ENCODE measurements around the gene CCDC85C.

CCDC85C gene

DNA sequence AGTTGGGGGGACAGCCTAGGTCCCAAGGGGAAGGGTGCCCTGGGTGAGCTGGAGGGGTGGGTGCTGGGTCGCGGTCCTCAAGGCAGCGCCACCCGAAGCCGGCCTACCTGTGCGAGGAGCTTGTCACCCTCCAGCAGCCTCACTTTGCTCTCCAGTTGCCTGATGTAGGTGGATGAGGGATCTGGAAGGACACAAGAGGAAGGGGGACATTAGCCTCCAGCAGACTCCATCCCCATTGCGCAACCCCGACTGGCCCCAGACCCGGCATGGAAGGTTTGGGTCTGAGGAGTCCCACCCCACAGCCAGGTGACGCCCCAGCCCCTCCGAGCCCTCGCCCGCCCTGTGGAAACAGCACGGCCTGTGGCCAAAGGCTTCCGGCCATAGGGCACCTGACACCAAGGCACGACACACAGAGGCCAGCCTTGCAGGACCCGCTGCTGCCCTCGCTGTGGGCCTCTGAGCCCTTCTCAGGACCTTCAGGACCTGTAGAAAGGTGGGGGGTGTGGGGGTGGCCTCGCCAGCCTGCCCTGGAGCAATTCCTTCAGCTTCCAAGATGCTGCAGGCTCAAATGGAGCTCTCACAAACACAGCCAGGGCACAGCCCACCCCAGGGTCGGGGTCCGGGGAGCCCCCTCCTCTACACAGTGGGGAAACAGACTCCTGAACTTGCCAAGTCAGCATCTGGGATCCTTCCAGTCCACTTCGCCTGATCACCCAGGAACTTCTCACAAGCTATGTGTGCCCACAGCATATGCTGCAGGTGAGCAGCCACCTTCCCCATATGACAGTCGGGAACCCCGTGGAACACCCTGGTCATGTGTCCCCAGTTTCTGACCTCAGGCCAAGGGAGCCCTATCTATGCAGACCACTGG, 67.9 kb downstream of the CCDC85C start:
- FAIRE-seq, result no peak

DNA sequence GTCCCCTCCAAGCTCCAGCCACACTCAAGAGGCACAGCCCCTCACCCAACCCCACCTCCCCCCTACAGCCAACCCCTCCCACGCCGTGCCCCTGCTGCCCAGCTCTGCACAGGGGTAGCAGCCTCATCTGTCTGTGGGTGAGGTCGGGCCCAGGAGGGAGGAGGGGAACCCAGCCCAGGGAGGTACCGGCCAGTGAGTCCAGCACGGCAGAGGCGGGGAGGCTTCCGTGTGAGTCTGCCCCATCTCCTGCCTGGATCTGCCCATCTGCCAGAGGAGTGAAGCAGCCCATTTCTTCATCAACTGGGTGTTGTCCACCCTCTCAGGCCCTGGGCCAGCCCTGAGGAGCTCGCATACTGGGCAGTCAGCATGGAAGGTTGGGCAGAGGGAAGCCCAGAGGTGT, 68.6 kb downstream of the CCDC85C start:
- no peak for FAIRE-seq

DNA sequence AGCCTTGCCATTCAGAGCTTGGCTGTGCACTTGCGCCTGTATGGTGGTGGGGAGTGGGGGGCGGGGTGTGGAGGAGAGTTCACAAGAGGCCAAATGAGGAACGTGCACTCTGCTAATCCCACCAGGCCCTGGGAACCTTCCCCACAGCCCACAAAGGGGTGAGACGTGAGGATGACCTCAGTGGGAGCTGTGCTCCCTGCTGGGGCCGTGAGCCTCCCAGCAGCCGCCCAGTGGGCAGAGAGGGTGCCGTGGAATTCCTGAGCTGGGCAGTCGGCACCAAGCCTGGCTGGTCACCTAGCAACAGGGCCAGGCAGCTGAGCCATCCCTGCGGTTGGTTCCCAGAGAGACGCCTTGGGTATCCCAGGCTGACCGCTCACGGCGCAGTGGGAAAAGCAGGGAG, 69.1 kb downstream of the CCDC85C start:
- FAIRE-seq, result no peak

DNA sequence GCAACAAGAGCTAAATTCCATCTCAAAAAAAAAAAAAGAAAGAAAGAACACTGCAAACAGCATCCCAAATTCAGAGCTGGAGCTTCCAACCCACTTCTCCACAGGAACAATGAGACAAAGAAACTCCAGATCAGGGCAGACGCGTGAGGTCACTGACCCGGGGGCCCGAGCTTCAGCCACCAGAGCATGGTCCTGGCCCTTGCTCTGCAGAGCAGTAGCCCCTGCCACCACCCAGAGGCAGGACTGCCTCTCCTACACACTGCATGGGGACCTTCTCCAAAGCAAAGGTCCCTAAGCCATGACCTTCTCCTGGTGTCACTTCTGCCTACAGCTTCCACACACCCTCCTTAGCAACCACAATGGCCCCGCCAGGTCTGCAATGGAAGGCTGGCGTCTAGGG, 69.7 kb downstream of the CCDC85C start:
- no peak for FAIRE-seq

DNA sequence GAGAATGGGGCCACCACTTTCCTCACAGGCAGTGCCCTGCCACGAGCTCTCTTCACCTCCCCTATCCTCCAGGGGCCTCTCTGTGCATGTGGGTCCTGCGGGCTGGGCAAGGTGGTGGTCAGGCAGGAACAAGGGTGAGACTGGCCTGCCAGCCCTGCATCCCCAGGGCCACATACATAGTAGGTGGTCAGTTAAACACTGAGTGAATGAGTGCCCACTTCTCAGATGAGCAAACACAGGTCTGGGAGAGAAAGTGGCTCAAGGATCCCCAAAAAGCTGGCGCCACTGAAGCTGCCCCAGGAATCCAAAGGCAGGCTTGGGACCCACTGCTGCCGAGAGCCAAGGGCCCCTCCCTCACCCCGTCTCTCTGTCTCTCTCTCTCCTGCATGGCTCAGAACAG, 71.7 kb downstream of the CCDC85C start:
- no peak for FAIRE-seq

DNA sequence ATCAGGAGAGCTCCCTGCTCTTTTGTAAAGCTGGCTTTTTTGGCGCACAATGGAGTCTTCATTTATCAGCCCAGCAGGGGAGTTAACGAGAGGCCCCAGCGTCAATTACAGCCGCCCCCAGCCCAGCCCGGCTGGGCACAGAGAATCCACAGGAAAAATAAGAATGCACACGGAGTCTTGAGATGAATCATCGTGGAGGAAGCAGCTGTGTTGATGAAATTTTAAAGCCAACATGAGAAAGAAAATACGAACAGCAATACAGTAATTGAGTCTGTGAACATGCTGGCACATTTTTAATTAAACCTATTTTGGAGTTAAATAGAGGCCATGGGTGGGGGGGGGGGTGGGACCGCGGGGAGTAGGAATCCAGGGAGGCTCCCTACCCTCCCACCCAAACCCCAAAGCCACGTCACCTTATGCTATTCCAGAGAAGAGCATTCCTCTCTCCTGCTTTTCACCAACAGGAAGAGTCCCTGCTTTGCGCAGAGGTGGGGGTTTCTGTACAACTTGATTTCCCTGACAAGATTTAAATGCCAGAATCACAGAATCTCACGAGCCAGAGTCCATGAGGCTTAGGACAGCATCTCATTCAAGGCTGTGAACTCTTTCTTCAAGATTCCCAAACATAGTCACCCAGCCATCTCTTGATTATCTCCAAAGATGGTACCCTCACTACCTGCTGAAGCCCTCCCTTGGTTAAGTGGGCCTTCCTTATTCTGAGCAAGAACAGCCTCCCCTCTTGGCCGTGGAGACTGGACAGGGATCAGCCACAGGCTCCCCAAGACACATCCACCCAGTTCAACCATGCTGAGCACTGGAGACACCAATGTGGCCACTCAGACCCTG, 72.5 kb downstream of the CCDC85C start:
- FAIRE-seq, result no peak

DNA sequence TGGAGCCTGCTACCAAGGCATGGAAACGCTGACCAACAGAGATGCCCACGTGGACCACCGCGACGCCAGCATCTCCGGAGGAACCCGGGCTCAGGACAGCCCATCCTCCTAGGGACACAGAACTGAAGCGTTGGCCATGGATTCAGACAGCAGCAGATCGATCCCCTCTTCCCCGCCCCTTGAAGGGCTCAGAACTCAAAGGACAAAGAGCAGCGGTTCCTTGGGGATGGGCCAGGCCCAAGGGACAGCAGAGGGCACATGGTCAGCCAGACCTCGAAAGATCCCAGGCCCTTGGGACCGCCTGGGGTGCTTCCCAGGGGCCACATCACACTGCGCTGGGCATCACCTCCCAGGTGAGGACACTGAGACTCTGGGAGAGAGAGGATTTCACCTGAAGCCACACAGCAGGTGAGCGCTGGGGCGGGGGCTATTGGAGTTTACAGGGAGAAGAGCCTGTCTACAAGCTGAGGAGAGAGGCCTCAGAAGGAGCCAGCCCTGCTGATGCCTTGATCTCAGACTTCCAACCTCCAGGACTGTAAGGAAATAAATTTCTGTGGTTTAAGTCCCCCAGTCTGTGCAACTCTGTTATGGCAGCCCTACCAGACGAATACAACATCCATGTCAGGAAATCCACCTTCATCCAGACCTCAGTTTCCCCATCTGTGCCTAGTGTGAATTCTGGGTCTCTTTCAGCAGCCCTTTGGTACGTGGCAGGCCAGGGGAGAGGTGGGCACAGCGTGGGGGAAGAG, 73.4 kb downstream of the CCDC85C start:
- FAIRE-seq, result no peak

DNA sequence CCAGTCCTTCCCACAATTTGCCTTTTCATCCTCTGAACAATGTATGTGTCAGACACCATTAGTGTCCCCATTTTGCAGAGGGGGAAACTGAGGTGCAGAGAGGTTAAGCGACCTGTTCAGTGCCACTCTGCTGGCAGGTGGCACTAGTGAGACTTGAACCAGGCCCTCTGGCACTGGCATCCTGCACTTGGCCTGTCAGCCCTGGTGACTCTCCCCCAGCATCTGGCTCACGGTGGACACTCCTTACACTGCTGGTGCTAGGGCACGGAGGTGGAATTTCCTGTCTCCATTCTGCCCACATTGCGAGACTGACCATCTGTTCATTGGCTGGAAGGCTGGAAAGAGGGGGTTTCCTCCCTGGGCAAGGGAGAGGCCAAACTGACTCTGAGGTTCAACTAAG, 74.1 kb downstream of the CCDC85C start:
- no peak for FAIRE-seq

DNA sequence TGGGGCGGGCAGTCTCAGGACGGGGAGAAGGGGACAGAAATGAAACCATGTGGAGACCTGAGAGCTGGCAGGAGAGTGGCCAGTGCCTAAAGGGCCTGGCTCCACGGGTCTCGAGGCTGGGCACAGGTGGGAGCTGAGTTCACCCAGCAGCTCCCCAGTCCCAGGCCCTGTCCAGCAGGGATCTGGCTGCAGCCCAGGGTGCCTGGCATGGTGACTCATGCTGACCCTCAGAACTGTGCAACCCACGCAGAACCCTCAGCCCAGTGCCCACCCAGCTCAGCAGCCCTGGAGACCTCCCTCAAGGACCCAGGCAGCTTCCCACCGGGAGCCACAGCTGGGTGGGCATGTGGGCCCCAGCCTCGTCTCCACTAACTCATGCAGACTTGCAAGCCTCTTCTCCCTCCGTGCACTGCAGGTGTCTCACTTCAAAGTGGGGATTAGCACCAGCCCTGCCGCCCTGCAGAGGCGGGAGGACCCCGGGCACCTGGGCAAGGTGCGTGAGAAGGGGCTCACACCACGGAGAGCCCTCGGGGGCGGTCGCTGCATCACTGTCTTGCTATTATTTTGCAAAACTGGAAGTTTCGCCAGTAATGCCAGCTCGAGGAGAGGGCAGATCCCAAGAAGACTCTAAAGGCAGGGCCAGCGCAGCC, 76.5 kb downstream of the CCDC85C start:
- FAIRE-seq, result no peak

DNA sequence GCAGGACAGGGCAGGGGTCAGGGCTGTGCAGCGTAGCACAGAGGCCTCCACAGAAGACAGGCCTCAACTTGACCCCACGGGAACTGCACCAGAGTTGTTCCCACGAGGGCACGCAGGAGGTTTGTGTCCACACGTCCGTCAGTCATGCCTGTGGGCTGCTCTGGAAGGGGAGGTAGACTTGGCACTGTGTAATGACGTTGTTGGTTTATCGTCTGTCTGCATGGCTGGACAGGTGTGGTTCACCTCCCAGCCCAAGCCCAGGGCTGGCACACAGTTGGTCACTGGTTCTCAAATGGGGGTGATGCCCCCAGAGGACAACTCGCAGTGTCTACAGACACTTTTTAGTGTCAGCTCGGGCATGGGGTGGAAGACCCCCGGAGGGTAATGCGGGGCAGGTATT, 77.0 kb downstream of the CCDC85C start:
- no peak for FAIRE-seq

DNA sequence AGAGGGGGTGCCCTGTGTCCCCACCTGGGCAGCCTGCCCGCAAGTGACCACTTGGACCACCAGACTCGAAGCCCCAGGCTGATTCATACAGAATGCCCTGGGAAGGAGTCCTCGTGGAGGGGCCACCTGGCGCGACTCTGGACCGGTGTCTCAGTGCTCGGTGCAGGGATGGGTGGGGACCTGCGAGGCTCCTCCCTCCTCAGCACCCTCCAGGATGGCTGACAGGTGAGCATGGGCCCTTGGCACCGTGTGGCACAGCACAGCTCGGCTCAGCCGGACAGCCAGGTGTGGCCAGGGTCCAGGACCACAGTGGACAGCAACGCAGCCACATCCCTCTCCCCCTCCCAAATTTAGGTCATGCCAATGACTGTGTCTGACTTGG, 78.3 kb downstream of the CCDC85C start:
- FAIRE-seq, result no peak

DNA sequence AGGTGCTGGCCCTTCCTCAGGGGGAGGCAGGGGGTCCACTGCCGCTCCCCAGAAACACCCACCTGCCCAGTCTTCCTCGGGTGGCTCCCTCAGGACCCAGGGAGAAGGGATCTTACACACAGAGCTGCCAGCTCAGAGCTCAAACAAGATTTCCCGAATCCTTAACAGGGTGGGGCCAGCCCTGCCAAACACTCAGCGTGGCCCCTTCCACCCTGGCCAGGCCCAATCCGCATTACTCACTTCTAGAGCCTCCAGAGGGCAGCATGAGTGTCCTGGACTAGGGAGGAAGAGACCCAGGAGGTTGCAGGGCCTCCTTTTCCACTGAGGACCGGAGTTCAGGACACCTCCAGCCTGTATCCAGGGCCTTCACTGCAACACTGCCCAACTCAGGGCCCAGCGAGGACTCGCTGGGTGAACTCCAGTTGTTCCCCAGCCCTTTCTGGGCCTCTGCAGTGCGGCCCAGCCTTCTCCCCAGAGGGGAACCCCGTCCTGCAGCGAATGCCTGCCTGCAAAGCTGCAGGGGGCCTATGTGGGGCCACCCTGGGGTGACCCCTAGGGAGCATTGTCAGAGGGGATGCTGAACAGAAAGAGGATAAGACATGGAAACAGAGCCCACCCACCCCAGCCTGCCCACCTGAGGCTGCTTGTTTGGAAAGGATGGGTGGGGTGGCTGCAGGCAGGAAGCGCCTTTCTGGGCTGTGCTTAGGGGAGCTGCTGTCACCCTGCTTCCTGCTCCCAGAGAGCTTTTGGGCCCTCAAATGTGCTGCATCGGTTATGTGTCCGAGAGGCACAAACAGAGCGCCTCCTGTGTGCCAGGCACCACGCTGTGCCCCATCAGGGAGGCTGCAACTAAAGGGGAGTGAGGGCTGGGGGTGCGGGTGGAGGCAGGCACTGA, 79.0 kb downstream of the CCDC85C start:
- FAIRE-seq, result no peak

DNA sequence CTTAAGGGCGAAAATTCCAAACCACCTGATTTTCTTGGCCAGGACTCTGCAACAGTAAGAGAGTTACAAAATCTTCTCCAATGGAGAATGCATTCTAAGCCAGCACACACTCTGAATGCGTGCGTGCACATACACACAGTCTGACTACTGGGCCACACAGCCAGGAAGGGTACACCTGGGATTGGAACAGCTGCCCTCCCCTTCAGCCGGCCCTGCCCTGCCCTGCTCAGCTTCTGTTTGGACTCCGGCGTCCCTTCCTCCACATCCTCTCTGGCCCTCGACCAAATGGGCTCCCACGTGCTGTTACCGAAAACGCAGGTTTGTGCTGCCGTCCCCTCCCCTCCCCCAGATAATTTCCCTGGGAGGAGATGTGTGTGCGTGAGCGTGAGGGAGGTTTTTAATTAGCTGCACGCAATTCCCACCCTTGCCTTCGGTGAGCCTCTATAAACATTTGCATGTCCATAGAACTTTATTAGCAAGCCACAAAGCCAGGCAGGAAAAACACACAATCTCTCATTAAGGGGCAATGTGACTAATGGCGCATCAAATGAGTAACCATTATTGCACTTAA, 79.8 kb downstream of the CCDC85C start:
- FAIRE-seq, result no peak

DNA sequence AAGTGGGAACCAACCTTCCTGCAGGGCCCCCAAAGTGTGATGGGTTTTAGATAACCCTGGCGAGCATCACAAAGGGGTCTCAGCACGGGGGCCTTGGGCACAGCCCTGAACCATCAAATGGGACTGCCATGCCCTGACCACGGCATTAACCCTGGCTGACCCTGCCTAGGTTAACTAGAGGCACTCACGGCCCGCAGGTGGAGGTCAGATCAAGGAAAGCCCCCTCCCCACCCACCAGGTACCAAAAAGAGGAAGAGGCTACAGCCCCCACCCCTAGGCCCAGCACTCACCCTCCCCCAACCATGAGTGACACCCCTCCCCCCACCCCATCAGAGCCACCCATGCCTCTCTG, 80.3 kb downstream of the CCDC85C start:
- no peak for FAIRE-seq

DNA sequence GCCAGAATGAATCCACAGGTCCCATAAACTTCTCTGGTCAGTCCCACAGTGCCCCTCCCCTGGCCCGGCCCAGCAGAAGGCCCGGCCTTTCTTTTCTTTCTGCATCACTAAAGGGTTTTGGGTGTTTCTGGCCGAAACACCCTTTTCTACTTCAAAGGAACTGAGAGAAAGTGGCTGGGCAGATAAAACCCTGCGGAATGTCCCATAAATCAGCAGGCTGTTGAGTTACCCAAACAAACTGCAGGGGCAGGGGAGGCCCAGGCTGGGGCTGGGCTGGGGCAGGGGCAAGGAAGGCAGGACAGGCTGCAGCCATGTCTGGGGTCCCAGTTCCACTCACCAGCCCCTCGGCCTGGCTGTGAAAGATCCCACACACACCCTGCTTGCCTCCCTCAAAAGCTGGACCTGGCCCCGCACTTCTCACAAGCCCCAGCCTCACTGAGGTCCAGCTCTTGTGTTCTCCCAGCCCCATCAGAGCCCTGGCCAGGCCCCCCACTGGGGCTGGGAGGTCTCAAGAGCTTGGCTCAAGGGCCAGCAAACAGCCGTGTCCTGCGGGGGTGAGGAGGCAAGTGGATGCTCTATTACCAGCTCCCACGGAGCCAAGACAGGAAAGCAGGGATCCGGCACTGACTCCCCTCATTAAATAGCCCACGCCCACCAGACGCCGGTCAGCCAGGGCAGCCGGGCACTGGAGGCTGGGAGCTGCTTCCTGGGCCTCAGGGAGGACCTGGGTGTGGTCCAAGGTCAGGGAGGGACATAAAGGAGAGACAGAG, 80.9 kb downstream of the CCDC85C start:
- FAIRE-seq, result no peak

DNA sequence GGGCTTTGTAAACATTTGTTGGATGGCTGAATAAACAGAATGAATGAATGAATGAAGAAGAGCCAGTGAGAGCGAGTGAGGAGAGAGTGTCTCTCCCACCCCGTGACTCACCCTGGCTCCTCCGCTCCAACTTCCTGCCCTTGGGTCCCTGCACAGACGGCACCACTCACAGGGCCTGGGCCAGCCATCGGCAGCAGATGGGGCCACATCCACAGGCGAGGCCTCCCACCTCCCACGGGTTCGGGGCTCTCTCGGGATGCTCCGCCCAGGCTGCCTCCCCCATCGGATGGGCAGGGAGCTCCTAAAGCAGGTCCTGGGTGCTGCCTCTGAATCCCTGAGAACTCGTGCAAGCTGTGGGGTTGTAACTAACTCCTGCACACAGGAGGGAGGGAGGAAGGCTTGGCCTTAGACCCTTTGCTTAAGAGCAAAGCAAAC, 81.5 kb downstream of the CCDC85C start:
- FAIRE-seq, result no peak

DNA sequence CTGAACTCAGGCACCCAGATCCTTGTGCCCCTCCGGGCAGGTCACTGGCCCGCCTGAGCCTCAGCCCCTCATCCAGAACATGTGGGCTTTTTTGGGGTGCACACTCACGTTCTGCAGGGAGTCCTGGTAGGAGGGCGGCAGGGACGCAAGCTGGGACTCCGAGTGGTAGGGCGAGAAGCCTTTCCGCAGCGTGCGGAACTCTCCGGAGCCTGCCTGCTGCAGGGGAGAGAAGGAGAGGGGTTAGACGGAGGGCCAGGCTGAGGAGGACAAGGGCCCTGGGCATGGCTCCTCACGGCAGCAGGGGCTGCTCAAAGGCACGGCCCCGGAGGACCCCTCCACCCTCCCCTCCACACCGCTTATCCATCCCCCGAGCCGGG, 82.0 kb downstream of the CCDC85C start:
- no peak for FAIRE-seq

DNA sequence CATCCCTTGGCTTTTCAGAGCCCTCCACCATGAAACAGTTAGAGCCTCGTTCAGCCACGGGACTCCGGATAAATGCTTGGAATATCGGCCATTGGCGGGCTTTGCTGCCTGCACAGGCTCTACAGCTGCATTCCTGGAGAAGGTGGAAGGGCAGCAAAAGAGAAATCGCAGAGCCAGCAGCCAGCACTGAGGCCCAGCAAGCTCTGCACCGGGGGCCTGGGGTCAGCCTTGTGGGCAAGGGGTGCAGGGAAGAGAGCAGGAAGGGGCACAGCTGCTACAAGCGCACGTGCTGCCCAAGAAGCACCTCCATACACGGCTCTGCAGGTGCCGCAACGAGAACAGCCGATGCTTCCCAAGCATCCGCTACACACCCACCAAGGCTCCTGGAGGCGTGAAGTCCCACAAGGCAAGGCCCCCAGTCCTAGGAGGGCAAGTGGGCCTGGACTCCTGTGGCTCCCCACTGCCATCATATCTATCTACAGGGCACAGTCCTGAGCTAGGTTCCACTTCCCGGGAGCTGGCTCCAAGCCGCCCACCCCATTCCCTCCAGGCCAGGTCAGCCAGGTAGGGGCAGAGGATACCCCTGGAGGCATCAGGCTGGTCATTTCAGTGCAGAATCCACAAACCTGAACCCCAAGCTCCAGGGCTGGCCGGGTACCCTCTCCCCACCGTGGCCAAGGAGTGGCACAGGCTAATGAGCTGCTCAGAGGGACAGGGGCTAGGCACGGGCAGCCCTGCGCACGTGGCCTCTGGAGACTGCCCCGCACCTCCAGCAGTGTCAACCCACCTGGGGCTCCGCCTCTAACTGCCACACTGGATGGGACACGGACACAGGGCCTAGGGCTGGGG, 82.6 kb downstream of the CCDC85C start:
- no peak for FAIRE-seq

DNA sequence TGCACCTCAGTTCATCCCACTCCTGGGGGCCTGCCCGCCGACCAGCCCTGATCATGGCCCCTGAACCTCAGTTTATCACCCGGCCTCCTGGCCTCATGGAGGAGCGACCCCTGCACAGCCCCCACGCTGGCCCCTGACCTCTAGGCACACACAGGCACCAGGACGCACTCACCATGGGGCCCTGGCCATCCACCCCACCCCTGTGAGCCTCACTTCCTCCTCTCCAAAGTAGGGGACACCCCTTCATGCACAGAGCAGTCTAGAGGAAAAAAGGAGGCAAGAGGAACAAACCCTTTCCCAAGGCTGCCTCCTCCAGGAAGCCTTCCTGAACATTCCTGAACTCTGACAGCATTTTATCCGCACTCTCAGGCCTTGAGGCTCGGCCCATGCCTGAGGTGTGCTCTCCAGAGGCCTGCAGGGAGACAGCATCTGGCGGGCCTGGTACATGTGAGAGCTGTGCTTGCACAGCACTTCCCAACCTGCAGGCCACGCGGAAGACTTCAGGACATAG, 83.4 kb downstream of the CCDC85C start:
- FAIRE-seq, result no peak
